HepG2 (cell line): ENCODE results near the gene DOC2A. TPM values are rescaled to one million over a fixed set of nuclear protein-coding genes. Genes with fewer than 3 reads are reported as not detected.
A peak's percentile ranks its signal among the peaks of the same experiment; 100 is the strongest.

ENCODE experiments used
- AHDC1 ChIP-seq: sonication (generic); formaldehyde crosslinking; IDR thresholded peaks from 2 replicates; pipeline ENCODE4 v1.5.1; 2020; ENCODE audit warnings: mild to moderate bottlenecking, missing genetic modification reagents, borderline replicate concordance
- ASH2L ChIP-seq: fragments of 300-600, 200-600 bp; sonication (generic); IDR thresholded peaks from 2 replicates; pipeline ENCODE4 v1.7.0; 2017; ENCODE audit warnings: low read depth, mild to moderate bottlenecking, moderate library complexity, mixed read lengths, low read length; ENCODE audit not compliant: insufficient read length
- DRAP1 ChIP-seq: IDR thresholded peaks from 2 replicates; pipeline ENCODE4 v1.6.1; 2016; ENCODE audit warnings: missing genetic modification reagents, missing compliant biosample characterization
- PREB ChIP-seq: sonication (generic); formaldehyde crosslinking; IDR thresholded peaks from 2 replicates; pipeline ENCODE4 v1.4.0; 2020; ENCODE audit warnings: missing genetic modification reagents
- REL ChIP-seq: sonication (generic); formaldehyde crosslinking; conservative IDR thresholded peaks from 2 replicates; pipeline ENCODE4 v1.8.0; 2022; ENCODE audit warnings: mild to moderate bottlenecking, missing genetic modification reagents, moderate library complexity
- RXRB ChIP-seq: IDR thresholded peaks from 2 replicates; pipeline ENCODE4 v1.6.1; 2016; ENCODE audit warnings: borderline replicate concordance, missing genetic modification reagents, missing compliant biosample characterization
- ZBTB33 ChIP-seq: sonication (generic); formaldehyde crosslinking; IDR thresholded peaks from 2 replicates; pipeline ENCODE4 v1.4.0; 2020; ENCODE audit warnings: missing genetic modification reagents
- ZFAT ChIP-seq: sonication (generic); formaldehyde crosslinking; conservative IDR thresholded peaks from 2 replicates; pipeline ENCODE4 v1.8.1; 2023; ENCODE audit warnings: missing genetic modification reagents, inconsistent platforms
- ZHX2 ChIP-seq, 2 experiments: sonication (generic) in 1 of 2; formaldehyde crosslinking in 1 of 2; IDR thresholded peaks; 2 replicates each; pipeline versions ENCODE4 v1.6.1 to v1.9.0; 2014 to 2022; ENCODE audit warnings: antibody characterized with exemption in 1 of 2, borderline replicate concordance in 1 of 2, inconsistent platforms in 1 of 2, low read depth in 1 of 2, missing genetic modification reagents in 1 of 2
- ZKSCAN1 ChIP-seq: fragments of 150-350 bp; IDR thresholded peaks from 2 replicates; pipeline ENCODE4 v1.6.1; 2014; ENCODE audit warnings: low read length
- ZNF724P ChIP-seq: sonication (generic); formaldehyde crosslinking; IDR thresholded peaks from 2 replicates; pipeline ENCODE4 v1.8.0; 2022; ENCODE audit warnings: missing genetic modification reagents, borderline replicate concordance
- ZNF749 ChIP-seq: sonication (generic); formaldehyde crosslinking; IDR thresholded peaks from 2 replicates; pipeline ENCODE4 v1.8.0; 2022; ENCODE audit warnings: mild to moderate bottlenecking, missing genetic modification reagents, moderate library complexity, borderline replicate concordance
- polyA plus RNA-seq, 8 experiments: library from polyadenylated mRNA; depleted of rRNA in 3 of 8; stranded (reverse) in 7 of 8; unstranded in 1 of 8; fragments of >200 nt; fragmentation: Illumina TruSeq in 4 of 8; extraction: Trizol in 4 of 8; gene quantifications; 2 replicates each; pipeline versions ENCODE4 v1.2.1 to v1.2.3, GENCODE V29; 2011 to 2016; ENCODE audit warnings: low read depth in 4 of 8, missing spikeins in 1 of 8, mixed read lengths in 1 of 8; ENCODE audit not compliant: insufficient read depth in 1 of 8
- total RNA-seq, 5 experiments: library from RNA; depleted of rRNA; stranded (reverse); fragments of >200 nt; fragmentation: Illumina TruSeq; extraction: Trizol; gene quantifications; 2 replicates each; pipeline ENCODE4 v1.2.3, GENCODE V29; 2016; ENCODE audit warnings: low read depth in 1 of 5

DOC2A gene
- total and polyA plus RNA-seq, 2 of the 13 experiments (the other 11 are each of a cell fraction or from before 2014, with no cell fraction given) = 0.15 to 0.55 TPM

GRCh38 chr16:30052671-30053372, 42.0 kb upstream of the DOC2A start (continued):
- TF ChIP-seq DRAP1 (CRISPR knock-in tag) (peak; percentile 50; the same call in 1 of the 2 replicates), ZNF724P (no peak), AHDC1 (CRISPR knock-in tag) (no peak), ZKSCAN1 (no peak), PREB (CRISPR knock-in tag) (no peak; the same call in 1 of the 2 replicates), ASH2L (peak; percentile 44), ZNF749 (CRISPR knock-in tag) (peak; percentile 94; the same call in 1 of the 2 replicates), ZFAT (CRISPR knock-in tag) (no peak), REL (CRISPR knock-in tag) (peak; percentile 99), ZHX2 (IDR thresholded peaks at IDR 0.05; ENCODE audit: low read depth) (peak; percentile 72; the same call in 1 of the 2 replicates), ZHX2 (CRISPR knock-in tag; IDR thresholded peaks at IDR 0.05; ENCODE audit: borderline replicate concordance) (peak; percentile 69; the same call in 1 of the 2 replicates), RXRB (CRISPR knock-in tag) (peak; percentile 78), ZBTB33 (CRISPR knock-in tag) (peak; percentile 78; the same call in 1 of the 2 replicates)
